Right atrium auricular region (tissue), 2 donors: Measurements from ENCODE around the gene MAGI1. TPM values are rescaled to one million over a fixed set of nuclear protein-coding genes. Genes with fewer than 3 reads are reported as not detected.

Source experiments
- DNase-seq: peaks from one replicate; pipeline ENCODE4 v3.0.0-alpha.2; 2019; ENCODE audit warnings: low spot score
- H3K27ac ChIP-seq, 2 donors: fragments of 200-600 bp; sonication (generic); 1 replicate in 1 of 2; 2 replicates in 1 of 2; pipeline ENCODE4 v1.5.1; 2016 to 2019
- H3K27me3 ChIP-seq, 2 donors: fragments of 200-600 bp; sonication (generic); one replicate each; pipeline versions ENCODE4 v1.5.1 to v1.6.0; 2017 to 2019
- H3K36me3 ChIP-seq: fragments of 200-600 bp; sonication (generic); one replicate; pipeline ENCODE4 v1.5.1; 2016
- H3K4me1 ChIP-seq, 2 donors: fragments of 200-600 bp; sonication (generic); one replicate each; pipeline versions ENCODE4 v1.5.1 to v1.6.0; 2017 to 2019
- H3K4me3 ChIP-seq, 2 donors: fragments of 200-600 bp; sonication (generic); 1 replicate in 1 of 2; 2 replicates in 1 of 2; pipeline ENCODE4 v1.5.1; 2017 to 2019; ENCODE audit warnings: mild to moderate bottlenecking in 1 of 2, moderate library complexity in 1 of 2
- H3K9me3 ChIP-seq, 2 donors: fragments of 200-600 bp; sonication (generic); one replicate each; pipeline ENCODE4 v1.5.1; 2019
- total RNA-seq, 2 donors: library from RNA; depleted of rRNA; stranded (reverse); fragments of >200 nt; gene quantifications; one replicate each; pipeline ENCODE4 v1.1.0, GENCODE V29; 2016
- TF ChIP-seq, protein P1 (sequence below), 2 donors: fragments of 200-600 bp; sonication (generic); IDR thresholded peaks; one replicate each; pipeline ENCODE4 v1.5.1; 2019; ENCODE audit warnings: antibody characterized with exemption in 2 of 2

Gene MAGI1
- total RNA-seq, 2 donors from 2014 or later, result 28.5 to 34.8 TPM

DNA sequence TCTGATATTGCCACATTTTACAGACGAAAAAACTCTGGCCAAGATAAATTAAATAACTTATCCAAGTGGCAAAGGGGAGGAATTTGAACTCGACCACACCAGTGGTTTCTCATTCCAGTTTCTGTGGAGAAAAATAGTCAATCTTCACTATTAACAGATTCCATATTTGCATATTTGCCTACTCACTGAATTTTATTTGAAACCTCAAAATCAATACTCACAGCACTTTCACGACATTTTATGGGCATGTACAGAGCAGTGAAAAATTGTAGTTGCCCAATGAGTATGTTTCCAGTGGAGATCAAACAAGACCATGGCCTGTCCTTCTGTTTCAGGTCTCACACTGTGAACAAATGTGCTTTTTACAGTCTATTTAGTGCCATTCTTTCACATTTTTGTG is 374.3 kb downstream of the MAGI1 start:
- Histone ChIP-seq H3K9me3 (no peaks in the 10 kb centered on the region), H3K27ac (no peak overlapping the region), H3K4me1 (no peaks in the 10 kb centered on the region), H3K4me3 (no peak overlapping the region), H3K36me3 (no peaks in the 10 kb centered on the region), H3K27me3 (no peaks in the 10 kb centered on the region)
- no peak for DNase-seq
- TF ChIP-seq, protein P1, sequence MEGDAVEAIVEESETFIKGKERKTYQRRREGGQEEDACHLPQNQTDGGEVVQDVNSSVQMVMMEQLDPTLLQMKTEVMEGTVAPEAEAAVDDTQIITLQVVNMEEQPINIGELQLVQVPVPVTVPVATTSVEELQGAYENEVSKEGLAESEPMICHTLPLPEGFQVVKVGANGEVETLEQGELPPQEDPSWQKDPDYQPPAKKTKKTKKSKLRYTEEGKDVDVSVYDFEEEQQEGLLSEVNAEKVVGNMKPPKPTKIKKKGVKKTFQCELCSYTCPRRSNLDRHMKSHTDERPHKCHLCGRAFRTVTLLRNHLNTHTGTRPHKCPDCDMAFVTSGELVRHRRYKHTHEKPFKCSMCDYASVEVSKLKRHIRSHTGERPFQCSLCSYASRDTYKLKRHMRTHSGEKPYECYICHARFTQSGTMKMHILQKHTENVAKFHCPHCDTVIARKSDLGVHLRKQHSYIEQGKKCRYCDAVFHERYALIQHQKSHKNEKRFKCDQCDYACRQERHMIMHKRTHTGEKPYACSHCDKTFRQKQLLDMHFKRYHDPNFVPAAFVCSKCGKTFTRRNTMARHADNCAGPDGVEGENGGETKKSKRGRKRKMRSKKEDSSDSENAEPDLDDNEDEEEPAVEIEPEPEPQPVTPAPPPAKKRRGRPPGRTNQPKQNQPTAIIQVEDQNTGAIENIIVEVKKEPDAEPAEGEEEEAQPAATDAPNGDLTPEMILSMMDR (IDR thresholded peaks at IDR 0.05), result no peak

DNA sequence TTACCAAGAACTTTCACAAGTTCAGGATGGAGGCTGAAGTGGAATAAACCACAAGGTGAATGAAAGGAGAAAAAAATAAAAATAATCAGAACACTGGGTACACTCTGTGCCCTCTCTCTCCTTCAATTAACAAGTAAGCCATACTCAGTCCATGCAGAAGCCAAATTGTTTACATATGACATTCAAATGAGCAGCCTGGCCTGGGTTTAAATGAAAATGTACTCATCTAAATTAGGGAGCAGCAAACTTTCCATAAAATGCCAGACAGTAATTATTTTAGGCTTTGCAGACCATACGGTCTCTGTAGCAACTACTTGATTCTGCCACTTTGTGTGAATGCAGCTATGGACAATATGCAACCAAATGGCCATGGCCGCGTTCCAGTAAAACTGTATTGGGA is 376.6 kb downstream of the MAGI1 start:
- no peaks in the 10 kb centered on the region for H3K9me3 ChIP-seq
- no peaks in the 10 kb centered on the region for H3K36me3 ChIP-seq
- H3K4me1 ChIP-seq, result no peaks in the 10 kb centered on the region
- no peak overlapping the region for H3K4me3 ChIP-seq
- TF ChIP-seq, protein P1 (IDR thresholded peaks at IDR 0.05), result no peak
- no peaks in the 10 kb centered on the region for H3K27me3 ChIP-seq
- DNase-seq, result no peak
- no peak overlapping the region for H3K27ac ChIP-seq

DNA sequence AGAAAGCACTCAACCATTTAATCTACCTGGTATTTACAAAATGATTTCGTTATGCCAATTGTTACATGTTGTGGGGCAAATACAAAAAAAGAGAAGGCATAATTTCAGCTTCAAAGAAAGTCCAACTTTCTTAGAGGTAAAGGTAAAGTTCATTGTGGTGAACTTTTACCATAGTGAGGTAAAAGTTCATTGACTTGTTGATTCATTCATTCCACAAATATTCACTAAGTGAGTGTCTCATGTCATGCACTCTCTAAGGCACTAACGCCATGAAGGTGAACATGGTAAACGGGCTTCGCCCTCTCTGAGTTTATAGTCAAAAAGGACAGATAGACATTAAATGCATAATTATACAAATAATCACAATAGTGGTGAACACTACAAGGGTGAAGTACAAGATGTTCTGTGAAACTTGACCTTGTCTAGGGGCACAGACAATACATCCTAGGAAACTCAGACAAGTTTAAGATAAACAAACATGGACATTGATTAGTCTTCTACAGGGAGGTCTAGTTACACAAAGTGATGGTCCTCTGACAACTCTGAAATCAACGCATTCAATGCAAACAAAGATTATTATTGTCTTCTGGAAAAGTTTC is 378.6 kb downstream of the MAGI1 start:
- H3K4me3 ChIP-seq, result no peak overlapping the region
- H3K9me3 ChIP-seq, result no peaks in the 10 kb centered on the region
- no peak for DNase-seq
- no peaks in the 10 kb centered on the region for H3K36me3 ChIP-seq
- TF ChIP-seq, protein P1 (IDR thresholded peaks at IDR 0.05), result no peak
- H3K27ac ChIP-seq, result no peak overlapping the region
- H3K27me3 ChIP-seq, result no peaks in the 10 kb centered on the region
- H3K4me1 ChIP-seq, result no peaks in the 10 kb centered on the region

DNA sequence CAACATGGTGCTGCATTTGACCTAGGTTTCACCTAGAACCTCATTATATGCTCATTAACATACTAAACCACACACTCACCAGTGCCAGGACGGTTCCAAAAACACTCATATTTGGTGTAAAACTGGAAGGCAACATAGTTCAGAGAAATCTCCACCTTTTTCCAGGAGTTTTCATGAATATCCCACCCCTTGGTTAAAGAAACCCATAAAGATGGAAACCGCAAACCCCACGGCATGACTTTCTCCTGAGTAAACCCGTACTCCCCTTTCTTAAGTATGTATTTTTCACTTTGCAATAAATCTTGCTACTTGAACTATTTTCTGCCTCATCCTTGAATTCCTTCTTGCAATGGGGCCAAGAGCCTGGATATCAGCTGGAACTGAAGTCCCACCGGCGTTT is 379.3 kb downstream of the MAGI1 start:
- TF ChIP-seq, protein P1 (IDR thresholded peaks at IDR 0.05), result no peak
- H3K36me3 ChIP-seq, result no peaks in the 10 kb centered on the region
- no peak overlapping the region for H3K27ac ChIP-seq
- H3K4me3 ChIP-seq, result no peak overlapping the region
- no peaks in the 10 kb centered on the region for H3K4me1 ChIP-seq
- no peak for DNase-seq
- H3K9me3 ChIP-seq, result no peaks in the 10 kb centered on the region
- no peaks in the 10 kb centered on the region for H3K27me3 ChIP-seq

DNA sequence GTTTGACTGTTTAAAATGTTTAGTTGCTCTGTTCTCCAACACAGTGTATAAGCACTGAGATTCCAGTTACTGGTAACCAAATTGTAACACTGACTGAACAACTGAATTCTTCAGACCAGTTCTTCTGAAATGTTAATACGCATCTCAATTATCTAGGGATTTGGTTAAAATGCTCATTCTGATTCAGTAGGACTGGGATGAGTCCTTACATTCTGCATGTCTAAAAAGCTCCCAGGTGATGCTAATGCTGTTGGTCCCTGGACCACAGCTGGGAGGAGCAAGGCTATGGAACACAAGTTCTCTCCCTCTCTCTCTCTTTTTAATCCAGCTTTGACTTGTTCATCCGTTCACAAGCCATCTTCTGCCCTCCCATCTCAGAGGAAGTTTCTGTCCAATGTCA is 380.3 kb downstream of the MAGI1 start:
- TF ChIP-seq, protein P1 (IDR thresholded peaks at IDR 0.05), result no peak

DNA sequence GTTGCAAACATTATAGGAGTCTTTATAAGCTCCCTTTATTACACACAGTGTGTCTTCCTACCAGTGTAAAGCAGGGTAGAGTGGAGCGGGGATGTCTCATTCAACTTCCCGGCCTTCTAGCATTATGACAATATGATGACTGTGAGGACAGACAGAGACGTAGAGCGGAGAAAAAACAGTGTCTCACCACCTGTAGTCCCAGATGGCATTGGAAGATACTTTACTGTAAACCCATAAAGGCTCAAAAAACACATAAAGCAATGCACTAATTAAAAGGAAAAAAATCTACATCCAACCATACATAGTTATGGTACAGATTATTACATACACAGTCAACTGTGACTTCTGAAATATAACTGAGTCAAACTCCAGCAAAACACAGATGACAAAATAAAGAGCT is 383.7 kb downstream of the MAGI1 start:
- DNase-seq, result no peak
- TF ChIP-seq, protein P1 (IDR thresholded peaks at IDR 0.05), result no peak
- H3K36me3 ChIP-seq, result no peaks in the 10 kb centered on the region
- peaks cover 0 to 5% of the 10 kb centered on the region in 2 donors for H3K9me3 ChIP-seq
- H3K27ac ChIP-seq, result no peak overlapping the region
- H3K4me1 ChIP-seq, result no peaks in the 10 kb centered on the region
- H3K27me3 ChIP-seq, result no peaks in the 10 kb centered on the region
- no peak overlapping the region for H3K4me3 ChIP-seq

More for the DNA sequence above, 380.3 kb downstream of the MAGI1 start:
- Histone ChIP-seq H3K4me3 (no peak overlapping the region), H3K9me3 (no peaks in the 10 kb centered on the region), H3K27ac (no peak overlapping the region), H3K36me3 (no peaks in the 10 kb centered on the region), H3K27me3 (no peaks in the 10 kb centered on the region), H3K4me1 (no peaks in the 10 kb centered on the region)
- DNase-seq, result no peak
